H54 (cell line): ENCODE measurements around the gene AGFG1.

Experiments
- DNase-seq: peaks from one replicate; pipeline ENCODE4 v3.0.0; 2011; ENCODE audit warnings: low spot score, mixed read lengths; ENCODE audit not compliant: insufficient read length
- FAIRE-seq: peaks from 3 replicates; lab custom pipeline; 2011; peaks lifted over from hg19 to GRCh38; lab: Jason Lieb, UNC
- POLR2A ChIP-seq: IDR thresholded peaks from 2 replicates; pipeline ENCODE4 v1.6.1; 2011; ENCODE audit warnings: low read depth, mild to moderate bottlenecking, low read length

AGFG1 gene

DNA sequence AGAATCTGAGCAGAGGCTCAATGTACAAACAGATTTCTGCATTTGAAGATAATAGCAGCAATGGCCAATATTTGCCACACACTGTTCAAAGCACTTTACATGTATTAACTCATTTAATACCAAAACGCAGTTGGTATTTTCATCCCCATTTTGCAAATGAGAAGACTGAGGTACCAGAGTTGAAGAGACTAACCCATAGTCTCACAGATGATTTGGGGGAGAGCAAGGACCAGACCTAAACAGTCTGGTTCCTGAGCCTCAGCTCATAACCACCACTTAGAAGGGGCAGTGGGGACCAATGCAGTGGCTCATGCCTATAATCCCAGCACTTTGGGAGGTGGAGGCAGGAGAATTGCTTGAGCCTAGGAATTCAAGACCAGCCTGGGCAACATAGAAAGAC, 18.1 kb upstream of the AGFG1 start:
- FAIRE-seq (no peak), DNase-seq (no peak)
- no peak for TF ChIP-seq POLR2A

DNA sequence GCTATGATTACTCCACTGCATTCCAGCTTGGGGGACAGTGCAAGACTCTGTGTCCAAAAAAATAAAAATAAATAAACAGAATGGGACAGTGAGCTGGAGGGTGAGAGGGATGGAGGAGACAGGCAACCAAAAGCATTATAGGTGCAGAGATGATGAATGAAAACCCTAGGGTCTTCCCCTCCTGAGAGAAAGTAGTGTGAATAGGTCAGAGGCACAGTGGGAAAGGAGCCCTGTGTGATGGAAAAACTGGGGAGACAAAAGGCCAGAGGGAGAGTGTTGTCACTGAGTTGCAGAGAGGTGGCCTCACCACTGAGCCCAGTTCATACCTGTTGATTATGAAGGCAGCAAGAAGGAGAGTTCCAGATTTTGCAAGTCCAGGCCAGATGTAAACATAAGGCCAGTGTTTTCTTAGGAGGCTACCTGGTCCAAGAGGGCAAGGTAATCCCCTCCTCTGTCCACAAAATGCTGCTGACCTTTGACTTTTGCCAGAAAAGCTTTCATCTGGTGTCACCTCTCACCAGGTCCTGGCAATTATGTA, 17.6 kb upstream of the AGFG1 start:
- DNase-seq (no peak), FAIRE-seq (no peak)
- TF ChIP-seq POLR2A = no peak

DNA sequence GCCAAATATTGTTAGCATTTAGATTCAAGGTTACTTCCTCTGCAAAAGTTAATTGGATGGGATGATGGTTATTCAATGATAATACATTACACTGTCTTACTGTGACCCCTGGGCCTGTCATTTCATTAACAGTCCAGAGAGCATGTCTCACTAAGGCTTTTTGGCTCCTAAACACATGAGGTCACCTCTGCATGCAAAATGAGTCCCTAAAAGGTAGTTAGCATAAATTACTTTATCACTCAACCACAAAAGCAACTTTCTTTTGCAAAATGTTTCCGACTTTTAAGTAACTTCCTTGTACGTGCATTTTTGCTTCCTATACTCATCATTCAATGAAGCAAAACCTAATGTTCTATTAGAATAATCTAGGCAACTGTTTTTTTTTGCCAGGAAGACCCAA, 16.8 kb upstream of the AGFG1 start:
- no peak for TF ChIP-seq POLR2A
- FAIRE-seq (no peak), DNase-seq (no peak)

DNA sequence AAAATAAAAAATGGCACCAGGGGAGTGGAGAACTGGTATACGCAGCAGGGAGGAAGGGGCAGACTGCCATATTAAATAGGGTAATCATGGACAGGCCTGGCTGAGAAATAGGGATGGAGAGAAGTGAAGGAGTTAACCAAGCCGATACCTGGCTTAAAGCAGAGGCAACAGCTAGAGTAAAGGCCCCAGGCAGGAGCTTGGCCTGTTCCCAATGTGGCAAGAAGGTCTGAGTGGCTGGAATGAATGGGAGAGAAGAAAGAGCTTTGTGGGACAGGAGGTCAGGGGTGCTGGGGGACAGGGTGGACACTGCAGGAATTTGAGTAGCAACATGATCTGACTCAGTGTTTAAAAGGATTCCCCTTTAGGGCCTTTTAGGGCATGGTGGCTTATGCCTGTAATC, 15.9 kb upstream of the AGFG1 start:
- FAIRE-seq (no peak), DNase-seq (no peak)
- no peak for TF ChIP-seq POLR2A

DNA sequence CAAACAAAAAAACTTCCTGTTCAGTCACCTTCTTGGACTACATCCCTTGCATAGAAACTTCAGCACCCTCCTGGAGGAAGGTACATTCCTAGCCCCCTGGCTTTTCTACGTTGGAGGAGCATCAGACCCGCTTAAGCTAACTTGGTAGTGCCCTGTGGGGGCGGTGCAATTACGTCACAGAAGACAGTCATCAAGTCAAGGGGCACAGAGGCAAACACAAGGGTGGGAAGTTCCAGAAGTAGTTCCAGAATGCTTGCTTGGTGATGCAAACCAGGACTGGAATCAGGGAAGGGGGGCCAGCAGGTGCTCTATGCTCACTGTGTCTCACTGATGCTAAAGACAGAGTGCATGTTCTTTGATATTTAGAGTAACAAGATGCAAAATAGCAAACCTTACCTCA, 15.2 kb upstream of the AGFG1 start:
- FAIRE-seq = no peak
- TF ChIP-seq POLR2A = no peak
- no peak for DNase-seq

DNA sequence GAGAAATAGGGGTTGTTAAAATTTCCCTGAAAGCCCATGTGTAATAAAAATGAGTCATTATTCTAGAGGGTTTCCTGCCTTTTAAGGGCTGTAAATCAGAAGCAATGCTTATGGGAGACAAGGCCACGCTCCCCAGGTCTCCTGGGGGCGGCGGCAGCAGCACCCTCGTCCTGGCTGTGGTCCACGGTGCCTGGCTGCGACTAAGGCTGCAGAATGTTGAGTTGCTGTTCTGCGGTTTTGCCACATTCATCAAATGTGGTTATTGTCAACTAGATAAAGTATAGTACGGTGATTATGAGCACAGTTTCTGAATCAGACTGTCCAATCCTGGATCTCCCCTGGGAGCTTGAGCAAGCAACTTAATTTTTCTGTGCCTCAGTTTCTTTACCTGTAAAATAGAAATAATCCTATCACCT, 11.9 kb upstream of the AGFG1 start:
- DNase-seq (peak; percentile 70), FAIRE-seq (peak; percentile 93)
- no peak for TF ChIP-seq POLR2A

DNA sequence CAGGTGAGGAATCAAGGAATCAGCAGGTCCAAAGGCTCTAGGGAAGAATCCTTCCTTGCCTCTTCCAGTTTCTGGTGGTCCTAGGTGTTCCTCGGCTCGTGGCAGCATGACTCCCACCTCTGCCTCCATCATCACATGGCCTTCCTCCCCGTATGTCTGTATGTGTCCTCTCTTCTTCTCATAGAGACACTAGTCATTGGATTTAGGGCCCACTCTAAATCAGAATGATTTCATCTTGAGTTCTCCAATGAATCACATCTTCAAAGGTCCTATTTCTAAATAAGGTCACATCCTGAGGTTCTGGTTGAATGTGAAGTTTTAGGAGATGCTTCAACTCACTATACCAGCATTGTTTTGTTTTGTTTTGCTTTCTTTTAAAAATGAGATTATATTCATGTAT, 11.1 kb upstream of the AGFG1 start:
- TF ChIP-seq POLR2A = no peak
- DNase-seq = no peak
- FAIRE-seq = no peak

DNA sequence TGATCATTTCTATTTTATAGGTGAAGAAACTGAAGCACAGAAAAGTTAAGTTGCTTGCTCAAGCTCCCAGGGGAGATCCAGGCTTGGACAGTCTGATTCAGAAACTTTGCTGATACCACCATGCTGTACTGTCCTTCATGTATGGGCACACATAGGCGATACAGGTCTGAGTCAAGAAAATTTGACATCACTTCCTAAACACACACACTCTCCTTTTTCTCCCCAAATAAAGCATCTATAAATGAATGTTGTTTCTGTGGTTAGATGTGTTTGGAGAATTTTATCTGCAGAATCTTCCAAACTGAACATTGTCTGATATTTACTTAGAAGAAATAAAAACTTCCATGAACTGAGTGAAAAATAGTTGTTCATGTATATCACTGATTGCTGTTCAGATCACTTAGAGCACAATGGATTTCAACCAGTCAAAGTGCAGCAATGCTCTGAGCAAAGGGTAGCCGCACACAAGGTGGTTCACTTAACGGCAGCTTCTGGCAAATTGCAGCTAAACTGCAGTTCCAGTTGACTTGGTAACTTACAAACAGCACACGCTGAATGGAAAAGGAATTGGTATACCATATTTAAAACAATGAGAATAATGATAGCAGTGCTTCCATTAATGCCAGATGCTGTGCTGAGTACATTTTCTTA, 10.0 kb upstream of the AGFG1 start:
- DNase-seq = no peak
- no peak for TF ChIP-seq POLR2A
- no peak for FAIRE-seq

DNA sequence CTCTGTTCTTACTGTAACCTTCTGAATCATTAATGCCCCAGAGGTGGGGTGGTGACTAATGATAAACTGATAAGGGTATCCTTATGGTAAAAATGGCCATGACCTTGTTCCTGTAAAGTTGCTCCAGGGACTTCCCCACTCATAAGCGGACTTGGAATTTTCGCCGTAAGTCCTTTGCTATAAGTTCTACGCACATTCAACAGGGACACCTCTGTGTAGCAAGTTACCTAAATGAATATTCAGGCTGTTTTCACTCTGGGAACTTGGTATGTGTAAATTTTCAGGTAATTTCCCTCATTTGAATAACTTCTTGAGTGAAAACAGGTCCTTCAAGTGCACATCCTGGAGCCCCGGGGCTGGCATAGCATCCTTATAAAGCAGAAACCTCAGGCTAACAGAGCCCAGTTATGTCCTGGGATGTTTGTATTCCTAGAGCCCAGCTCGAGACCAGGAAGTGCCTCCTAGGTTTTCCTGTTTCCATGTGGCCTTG, 9.4 kb upstream of the AGFG1 start:
- no peak for DNase-seq
- no peak for TF ChIP-seq POLR2A
- FAIRE-seq = no peak

DNA sequence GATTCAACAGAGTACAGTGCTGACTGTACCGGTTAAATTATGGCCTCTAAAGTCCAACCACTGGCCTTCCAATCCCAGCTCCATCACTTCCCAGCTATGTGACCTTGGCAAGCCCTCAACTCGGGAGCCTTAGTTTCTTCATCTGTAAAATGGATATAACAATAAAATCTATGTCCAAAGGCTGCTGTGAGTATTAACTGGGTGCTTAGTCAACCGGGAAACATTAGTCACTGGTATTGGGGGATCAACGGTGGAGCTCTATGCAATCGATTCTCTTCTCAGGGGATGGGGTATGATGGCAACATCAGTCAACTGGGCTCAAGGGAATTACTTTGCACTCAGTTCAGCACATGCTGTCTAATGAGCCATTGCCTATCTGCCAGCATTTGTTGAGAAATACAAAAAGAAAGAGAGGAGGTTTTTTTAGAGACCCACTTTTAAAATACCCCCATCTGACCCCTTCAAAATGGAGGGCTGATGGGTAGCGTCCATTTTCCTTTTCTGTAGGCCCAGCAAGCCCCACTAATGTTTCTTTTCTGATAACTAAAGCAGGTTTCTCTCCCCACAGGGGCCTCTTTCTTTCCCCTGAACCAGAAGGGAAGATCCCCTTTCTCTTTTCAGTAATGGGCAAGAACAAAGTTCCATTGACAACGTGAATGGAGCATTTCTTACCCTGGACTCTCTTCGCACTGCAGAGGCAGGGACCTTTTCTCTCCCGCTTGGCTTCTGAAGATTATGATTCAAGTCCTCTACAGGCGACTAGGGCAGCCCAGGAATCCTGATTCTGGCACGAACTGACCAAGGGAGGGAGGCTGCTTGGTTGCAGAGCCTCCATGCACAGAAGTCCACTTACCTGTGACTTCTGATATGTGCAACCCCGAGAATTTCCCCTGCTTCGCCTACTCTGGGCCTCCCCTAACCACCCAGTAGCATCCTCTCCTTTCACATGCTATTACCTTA, 8.7 kb upstream of the AGFG1 start:
- DNase-seq (no peak), FAIRE-seq (no peak)
- no peak for TF ChIP-seq POLR2A

DNA sequence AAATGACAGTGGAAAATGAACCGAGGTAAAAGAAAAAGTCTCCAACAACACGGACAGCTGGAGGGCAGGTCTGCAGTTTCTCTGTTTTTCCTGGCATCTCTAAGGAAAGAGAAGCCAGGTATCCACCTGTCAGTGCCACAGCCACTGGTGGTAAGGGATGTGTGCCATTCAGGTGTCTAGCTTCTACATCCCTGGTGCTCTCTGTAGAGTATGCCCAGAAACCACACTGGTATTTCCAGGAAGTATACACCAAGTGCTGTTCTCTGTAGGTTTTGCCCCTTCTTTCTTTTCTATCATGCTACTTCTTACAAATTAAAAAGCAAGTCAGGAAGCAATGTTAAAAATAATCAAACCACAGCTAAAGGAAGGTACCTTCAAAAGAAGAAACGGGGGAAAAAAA, 7.6 kb upstream of the AGFG1 start:
- FAIRE-seq (no peak), DNase-seq (no peak)
- TF ChIP-seq POLR2A = no peak

DNA sequence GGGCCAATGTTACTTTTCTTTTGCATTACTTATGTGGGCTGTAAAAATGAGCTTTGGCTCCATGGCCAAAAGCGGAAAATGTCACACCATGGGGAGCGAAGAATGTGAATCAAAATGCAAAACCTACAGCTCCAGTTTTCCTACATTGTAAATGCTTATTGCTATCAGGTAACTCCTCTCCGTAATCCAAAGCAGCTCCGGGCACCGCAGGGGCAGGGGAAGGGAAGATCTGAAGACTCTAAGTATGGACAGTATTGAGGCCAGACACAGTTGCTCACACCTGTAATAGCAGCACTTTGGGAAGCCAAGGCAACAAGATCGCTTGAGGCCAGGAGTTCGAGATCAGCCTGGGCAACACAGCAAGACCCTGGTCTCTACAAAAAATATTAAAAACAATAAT, 7.1 kb upstream of the AGFG1 start:
- no peak for FAIRE-seq
- TF ChIP-seq POLR2A = no peak
- no peak for DNase-seq

DNA sequence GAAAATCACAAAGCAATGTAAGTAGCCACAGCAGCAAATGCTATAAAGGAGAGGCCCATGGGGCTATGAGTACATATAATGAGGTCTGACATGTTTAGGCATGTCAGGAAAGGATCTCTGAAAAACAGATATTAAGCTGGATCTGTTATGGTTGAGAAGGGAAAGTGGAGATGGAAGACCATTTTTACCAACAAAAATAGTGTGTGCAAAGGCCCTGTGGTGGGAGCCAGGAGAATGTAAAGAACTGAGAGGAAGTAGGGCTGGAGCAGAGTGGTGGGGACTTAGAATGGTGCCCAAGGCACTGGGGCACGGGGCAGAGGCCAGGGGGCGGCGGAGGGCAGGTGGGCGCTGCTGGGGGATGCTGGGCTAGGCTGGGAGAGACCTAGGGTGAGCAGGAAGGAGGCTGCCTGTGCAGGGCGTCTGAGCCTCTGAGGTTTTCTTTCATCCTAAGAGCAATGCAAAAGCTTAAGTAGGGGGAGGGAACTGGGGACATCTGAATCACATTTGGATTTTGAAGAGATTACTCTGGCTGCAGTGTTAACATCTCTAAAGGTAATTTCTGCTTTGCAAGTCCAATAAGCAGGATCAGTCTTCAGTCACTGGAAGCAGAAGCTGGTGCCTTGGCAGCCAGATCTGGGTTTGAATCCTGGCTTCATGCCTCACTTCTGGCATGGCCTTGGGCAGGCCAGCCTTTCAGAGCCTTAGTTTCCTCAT, 4.9 kb upstream of the AGFG1 start:
- FAIRE-seq = no peak
- no peak for TF ChIP-seq POLR2A
- no peak for DNase-seq

DNA sequence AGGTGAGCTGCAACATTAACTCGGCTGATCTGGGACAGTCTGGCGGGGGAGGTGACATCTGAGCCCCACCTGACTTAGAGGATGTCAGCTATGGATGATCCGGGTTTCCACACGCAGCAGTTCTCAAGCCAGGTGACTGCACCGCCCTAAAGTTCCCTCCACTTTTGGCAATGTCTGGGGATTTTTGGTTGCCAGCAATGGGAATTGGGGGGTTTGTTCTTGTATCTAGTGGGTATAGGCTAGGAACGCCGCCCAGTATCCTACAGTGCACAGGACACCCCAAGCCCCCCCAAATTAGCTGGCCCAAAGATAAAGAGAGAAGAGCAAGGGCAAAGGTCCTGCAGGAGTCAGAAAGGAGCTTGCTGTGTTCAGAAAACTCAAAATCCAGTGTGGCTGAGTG, 544 bp upstream of the AGFG1 start:
- TF ChIP-seq POLR2A = no peak

More for the DNA sequence above, 544 bp upstream of the AGFG1 start:
- FAIRE-seq = no peak
- DNase-seq = no peak
